GM18511 (cell line): ENCODE measurements around the gene RPS15.
"Not testable (repeated sequence)": the region's sequence is repeated elsewhere in the genome, so short reads cannot be mapped to it uniquely, and the experiment has no call there.

Experiments
- ATAC-seq: cut with Tn5 transposase; IDR thresholded peaks from one replicate; pipeline ENCODE4 v1.9.1; 2021; ENCODE audit warnings: mild to moderate bottlenecking, moderate library complexity; ENCODE audit not compliant: unreplicated experiment

RPS15 gene

GRCh38 chr19:1467215-1467489 lies 29.0 kb downstream of the RPS15 start:
- no peak for ATAC-seq

GRCh38 chr19:1467490-1468273 lies 29.5 kb downstream of the RPS15 start:
- no peak for ATAC-seq

- ATAC-seq = no peak
These were observed 30.2 kb downstream of the RPS15 start for GRCh38 chr19:1468274-1468820.

- no peak for ATAC-seq
These were observed 30.6 kb downstream of the RPS15 start for GRCh38 chr19:1468821-1469254.

- no peak for ATAC-seq
These were observed 31.3 kb downstream of the RPS15 start for GRCh38 chr19:1469255-1470054.

GRCh38 chr19:1470055-1470304 lies 31.8 kb downstream of the RPS15 start:
- ATAC-seq = no peak

GRCh38 chr19:1470305-1471009 lies 32.3 kb downstream of the RPS15 start:
- ATAC-seq = no peak

GRCh38 chr19:1471010-1471514 lies 32.9 kb downstream of the RPS15 start:
- no peak for ATAC-seq

- ATAC-seq = no peak
These were observed 33.4 kb downstream of the RPS15 start for GRCh38 chr19:1471515-1472160.

- no peak for ATAC-seq
These were observed 34.3 kb downstream of the RPS15 start for GRCh38 chr19:1472231-1473084.

- ATAC-seq = no peak
These were observed 35.1 kb downstream of the RPS15 start for GRCh38 chr19:1473085-1473851.

- no peak for ATAC-seq
These were observed 36.0 kb downstream of the RPS15 start for GRCh38 chr19:1474011-1474764.

GRCh38 chr19:1474765-1475351 lies 36.7 kb downstream of the RPS15 start:
- no peak for ATAC-seq

GRCh38 chr19:1475751-1476437 lies 37.7 kb downstream of the RPS15 start:
- no peak for ATAC-seq

GRCh38 chr19:1477056-1477455 lies 38.9 kb downstream of the RPS15 start:
- not testable (repeated sequence) for ATAC-seq

- ATAC-seq = peak; percentile 92
These were observed 40.9 kb downstream of the RPS15 start, which contains the start of gene C19orf25 for GRCh38 chr19:1478934-1479707. Gene C19orf25, minus strand, starts transcription at chr19:1479215. Its CDS starts 312 bp downstream, at chr19:1478903.
